Esophagus (tissue), 2 donors: Measurements from ENCODE around the gene BLMH. TPM values are rescaled to one million over a fixed set of nuclear protein-coding genes. Genes with fewer than 3 reads are reported as not detected.

Experiments used
- H3K27ac ChIP-seq, 2 donors: one replicate each; pipeline ENCODE4 v1.5.1; 2013; ENCODE audit warnings: low read depth in 2 of 2, mild to moderate bottlenecking in 2 of 2, inconsistent platforms in 1 of 2, low read length in 1 of 2, moderate library complexity in 1 of 2
- H3K27me3 ChIP-seq, 2 donors: one replicate each; pipeline ENCODE4 v1.6.1; 2013; ENCODE audit warnings: low read length in 2 of 2, control low read depth in 1 of 2, mild to moderate bottlenecking in 1 of 2; ENCODE audit not compliant: insufficient read depth in 2 of 2, control insufficient read depth in 1 of 2
- H3K36me3 ChIP-seq, 2 donors: one replicate each; pipeline ENCODE4 v1.6.1; 2013; ENCODE audit warnings: low read length in 1 of 2; ENCODE audit not compliant: control insufficient read depth in 2 of 2, insufficient read depth in 2 of 2
- H3K4me1 ChIP-seq, 2 donors: one replicate each; pipeline ENCODE4 v1.6.1; 2013; ENCODE audit warnings: low read length in 1 of 2; ENCODE audit not compliant: control insufficient read depth in 2 of 2, insufficient read depth in 2 of 2
- H3K4me3 ChIP-seq, 2 donors: one replicate each; pipeline ENCODE4 v1.5.1; 2013; ENCODE audit warnings: low read length in 2 of 2, mild to moderate bottlenecking in 2 of 2, low read depth in 1 of 2, moderate library complexity in 1 of 2
- H3K9me3 ChIP-seq, 2 donors: one replicate each; pipeline ENCODE4 v1.6.1; 2013; ENCODE audit warnings: mild to moderate bottlenecking in 2 of 2, low read depth in 1 of 2, low read length in 1 of 2, moderate library complexity in 1 of 2; ENCODE audit not compliant: control insufficient read depth in 2 of 2, insufficient read depth in 1 of 2
- WGBS, 2 donors: extraction: QIAGEN DNeasy Blood & Tissue Kit; methylation state at CpG; one replicate each; pipeline ENCODE4 v1.1.7; 2013; 5-methylcytosine and 5-hydroxymethylcytosine counted together
- polyA plus RNA-seq, 2 donors: library from polyadenylated mRNA; stranded (reverse); fragments of 200-250 nt; gene quantifications; one replicate each; pipeline ENCODE4 v1.2.3, GENCODE V29; 2013
- donor health status: healthy with polysubstance abuse.
- donor health status: Bipolar disorder and iron deficiency.

BLMH gene
- polyA plus RNA-seq, 2 donors, result 8.9 to 23.7 TPM

- Histone ChIP-seq H3K4me1 (no peaks in the 10 kb centered on the region), H3K4me3 (no peak overlapping the region), H3K9me3 (no peaks in the 10 kb centered on the region), H3K36me3 (no peaks in the 10 kb centered on the region), H3K27me3 (no peaks in the 10 kb centered on the region), H3K27ac (no peak overlapping the region)
- WGBS, 2 donors, result 80 to 87% methylated on average over 9 of the region's 9 CpGs
These were observed 72.9 kb downstream of the BLMH start for GRCh38 chr17:30218799-30219198.

- WGBS, 2 donors, result 92 to 95% methylated on average over 11 of the region's 11 CpGs
- Histone ChIP-seq H3K4me3 (no peak overlapping the region), H3K4me1 (no peaks in the 10 kb centered on the region), H3K27ac (no peak overlapping the region), H3K27me3 (no peaks in the 10 kb centered on the region), H3K9me3 (no peaks in the 10 kb centered on the region), H3K36me3 (no peaks in the 10 kb centered on the region)
These were observed 73.9 kb downstream of the BLMH start for GRCh38 chr17:30217746-30218245.

- 95 to 97% methylated on average over 6 of the region's 6 CpGs for WGBS, 2 donors
- Histone ChIP-seq H3K27me3 (no peaks in the 10 kb centered on the region), H3K27ac (no peak overlapping the region), H3K4me1 (no peaks in the 10 kb centered on the region), H3K36me3 (no peaks in the 10 kb centered on the region), H3K4me3 (no peak overlapping the region), H3K9me3 (no peaks in the 10 kb centered on the region)
These were observed 74.7 kb downstream of the BLMH start for GRCh38 chr17:30217054-30217453.

- no peaks in the 10 kb centered on the region for H3K27me3 ChIP-seq
These were observed 79.0 kb downstream of the BLMH start for GRCh38 chr17:30212750-30213149.

GRCh38 chr17:30211371-30211770, 80.4 kb downstream of the BLMH start:
- WGBS, 2 donors, result 82 to 84% methylated on average over 6 of the region's 6 CpGs
- Histone ChIP-seq H3K9me3 (no peaks in the 10 kb centered on the region), H3K27ac (no peak overlapping the region), H3K4me3 (no peak overlapping the region), H3K4me1 (no peaks in the 10 kb centered on the region), H3K27me3 (no peaks in the 10 kb centered on the region), H3K36me3 (no peaks in the 10 kb centered on the region)

More at GRCh38 chr17:30212750-30213149, 79.0 kb downstream of the BLMH start:
- Histone ChIP-seq H3K36me3 (no peaks in the 10 kb centered on the region), H3K9me3 (no peaks in the 10 kb centered on the region), H3K27ac (no peak overlapping the region), H3K4me1 (no peaks in the 10 kb centered on the region), H3K4me3 (no peak overlapping the region)
- WGBS, 2 donors, result 82 to 91% methylated on average over 11 of the region's 11 CpGs

GRCh38 chr17:30210901-30211300, 80.8 kb downstream of the BLMH start:
- H3K27me3 ChIP-seq, result no peaks in the 10 kb centered on the region
- WGBS, 2 donors, result 93 to 94% methylated on average over 10 of the region's 10 CpGs
- H3K27ac ChIP-seq, result no peak overlapping the region
- no peak overlapping the region for H3K4me3 ChIP-seq
- no peaks in the 10 kb centered on the region for H3K36me3 ChIP-seq
- no peaks in the 10 kb centered on the region for H3K9me3 ChIP-seq
- H3K4me1 ChIP-seq, result no peaks in the 10 kb centered on the region

GRCh38 chr17:30210366-30210765, 81.4 kb downstream of the BLMH start:
- WGBS, 2 donors, result 84 to 89% methylated on average over 11 of the region's 11 CpGs
- Histone ChIP-seq H3K27ac (no peak overlapping the region), H3K4me3 (no peak overlapping the region), H3K36me3 (no peaks in the 10 kb centered on the region), H3K27me3 (no peaks in the 10 kb centered on the region), H3K9me3 (no peaks in the 10 kb centered on the region), H3K4me1 (no peaks in the 10 kb centered on the region)

GRCh38 chr17:30209930-30210329, 81.8 kb downstream of the BLMH start:
- H3K9me3 ChIP-seq, result no peaks in the 10 kb centered on the region
- no peaks in the 10 kb centered on the region for H3K4me1 ChIP-seq
- 91 to 93% methylated on average over 7 of the region's 7 CpGs for WGBS, 2 donors
- H3K4me3 ChIP-seq, result no peak overlapping the region
- no peak overlapping the region for H3K27ac ChIP-seq
- no peaks in the 10 kb centered on the region for H3K36me3 ChIP-seq
- H3K27me3 ChIP-seq, result no peaks in the 10 kb centered on the region

GRCh38 chr17:30208214-30208613, 83.5 kb downstream of the BLMH start:
- H3K27ac ChIP-seq, result no peak overlapping the region
- no peaks in the 10 kb centered on the region for H3K9me3 ChIP-seq
- no peak overlapping the region for H3K4me3 ChIP-seq
- WGBS, 2 donors, result 63 to 64% methylated on average over 3 of the region's 3 CpGs
- H3K36me3 ChIP-seq, result no peaks in the 10 kb centered on the region
- H3K27me3 ChIP-seq, result no peaks in the 10 kb centered on the region
- no peaks in the 10 kb centered on the region for H3K4me1 ChIP-seq

GRCh38 chr17:30207655-30208054, 84.1 kb downstream of the BLMH start:
- H3K9me3 ChIP-seq, result no peaks in the 10 kb centered on the region
- no peaks in the 10 kb centered on the region for H3K4me1 ChIP-seq
- H3K27ac ChIP-seq, result no peak overlapping the region
- H3K36me3 ChIP-seq, result no peaks in the 10 kb centered on the region
- no peak overlapping the region for H3K4me3 ChIP-seq
- WGBS, 2 donors, result 84 to 87% methylated on average over 9 of the region's 9 CpGs
- no peaks in the 10 kb centered on the region for H3K27me3 ChIP-seq
